Right lung (tissue), 5 donors: ENCODE results near the gene CXCL17. TPM values are rescaled to one million over a fixed set of nuclear protein-coding genes. Genes with fewer than 3 reads are reported as not detected.
A peak's percentile ranks its signal among the peaks of the same experiment; 100 is the strongest.

Source experiments
- DNase-seq, 2 donors: peaks; one replicate each; pipeline ENCODE4 v3.0.0-alpha.2; 2013
- polyA plus RNA-seq, 5 donors: library from polyadenylated mRNA; unstranded; fragments of 120-200 nt; gene quantifications; one replicate each; pipeline versions ENCODE4 v1.2.1 to v1.2.3, GENCODE V29; 2013; ENCODE audit warnings: inconsistent platforms in 1 of 5, low replicate concordance in 1 of 5; ENCODE audit not compliant: insufficient read length in 5 of 5, insufficient read depth in 1 of 5

Gene CXCL17
- polyA plus RNA-seq, 5 donors, result 9.0 to 21.5 (median 16.0) TPM

- no peak for DNase-seq
These were observed 16.1 kb downstream of the CXCL17 start for GRCh38 chr19:42426643-42427042.

GRCh38 chr19:42424712-42425131 is 18.0 kb downstream of the CXCL17 start:
- DNase-seq, result no peak

- no peak for DNase-seq
These were observed 18.4 kb downstream of the CXCL17 start for GRCh38 chr19:42424345-42424707.

GRCh38 chr19:42423462-42424344 is 19.0 kb downstream of the CXCL17 start:
- DNase-seq, result peak; percentile 87 to 90

GRCh38 chr19:42422901-42423461 is 19.8 kb downstream of the CXCL17 start:
- peak in 1 of 2 donors; percentile 65 for DNase-seq

GRCh38 chr19:42422092-42422900 is 20.4 kb downstream of the CXCL17 start:
- no peak for DNase-seq

GRCh38 chr19:42421591-42422031 is 21.1 kb downstream of the CXCL17 start:
- no peak for DNase-seq

- DNase-seq, result no peak
These were observed 21.6 kb downstream of the CXCL17 start for GRCh38 chr19:42421101-42421500.

GRCh38 chr19:42420055-42420544 is 22.6 kb downstream of the CXCL17 start:
- no peak for DNase-seq

- DNase-seq, result no peak
These were observed 23.4 kb downstream of the CXCL17 start for GRCh38 chr19:42419309-42419708.

- no peak for DNase-seq
These were observed 30.1 kb downstream of the CXCL17 start for GRCh38 chr19:42412661-42413076.

GRCh38 chr19:42412227-42412626 is 30.5 kb downstream of the CXCL17 start:
- no peak for DNase-seq

- no peak for DNase-seq
These were observed 31.1 kb downstream of the CXCL17 start for GRCh38 chr19:42411581-42412178.

- no peak for DNase-seq
These were observed 32.4 kb downstream of the CXCL17 start for GRCh38 chr19:42410371-42410770.

GRCh38 chr19:42409477-42409876 is 33.3 kb downstream of the CXCL17 start:
- DNase-seq, result no peak

- no peak for DNase-seq
These were observed 35.0 kb downstream of the CXCL17 start for GRCh38 chr19:42407816-42408175.

GRCh38 chr19:42407085-42407815 is 35.5 kb downstream of the CXCL17 start:
- DNase-seq, result no peak

GRCh38 chr19:42406111-42406510 is 36.6 kb downstream of the CXCL17 start:
- DNase-seq, result no peak

GRCh38 chr19:42403586-42403985 is 39.2 kb downstream of the CXCL17 start:
- DNase-seq, result no peak

GRCh38 chr19:42402376-42403116 is 40.2 kb downstream of the CXCL17 start:
- DNase-seq, result no peak
